ENCODE measurements around the gene STOX2.
"Not testable (repeated sequence)": the region's sequence is repeated elsewhere in the genome, so short reads cannot be mapped to it uniquely, and the experiment has no call there.

The STOX2 gene

GRCh38 chr4:183936574-183937345 lies 31.7 kb downstream of the STOX2 start:
- DNase-seq (ENCODE audit: extremely low spot score) = no peak
- ChIA-PET CTCF (interaction anchor here (0.6 to 0.7 kb wide), 2 partner anchors 161 to 1071 kb away, joined by 3 to 4 read pairs; no protein-coding TSS in a partner anchor), POLR2A (interaction anchor here (0.8 to 1.8 kb wide), 3 partner anchors 24 to 51 kb away, joined by 3 to 6 read pairs (median 5); no protein-coding TSS in a partner anchor)
- no peak for TF ChIP-seq FOXK2 (IDR thresholded peaks at IDR 0.05)

GRCh38 chr4:183940864-183941263 lies 35.8 kb downstream of the STOX2 start:
- ChIA-PET POLR2A (interaction anchor here (1.9 kb wide), 1 partner anchor 20 kb away, joined by 15 read pairs; no protein-coding TSS in a partner anchor), CTCF (interaction anchor here (0.8 kb wide), 1 partner anchor 12 kb away, joined by 8 read pairs; no protein-coding TSS in a partner anchor)
- TF ChIP-seq FOXM1 (IDR thresholded peaks at IDR 0.05; ENCODE audit: borderline replicate concordance) (no peak), SP1 (IDR thresholded peaks at IDR 0.05) (no peak), NFRKB (IDR thresholded peaks at IDR 0.05) (no peak), SUZ12 (IDR thresholded peaks at IDR 0.05) (no peak), ARNT (IDR thresholded peaks at IDR 0.05) (no peak), HDGF (IDR thresholded peaks at IDR 0.05; ENCODE audit: borderline replicate concordance) (no peak), ELF4 (IDR thresholded peaks at IDR 0.05) (no peak), FOXA1 (IDR thresholded peaks at IDR 0.05) (no peak), PKNOX1 (IDR thresholded peaks at IDR 0.05) (no peak), ZNF384 (IDR thresholded peaks at IDR 0.05) (no peak), TARDBP (IDR thresholded peaks at IDR 0.05) (no peak), L3MBTL2 (conservative IDR thresholded peaks at IDR 0.05) (no peak), BHLHE40 (IDR thresholded peaks at IDR 0.05; ENCODE audit: borderline replicate concordance) (no peak), LEF1 (IDR thresholded peaks at IDR 0.05; ENCODE audit: borderline replicate concordance) (no peak), CTBP1 (IDR thresholded peaks at IDR 0.05; ENCODE audit: borderline replicate concordance) (no peak), FOXK2 (IDR thresholded peaks at IDR 0.05) (no peak)
- no peak for DNase-seq (ENCODE audit: extremely low spot score)

DNA sequence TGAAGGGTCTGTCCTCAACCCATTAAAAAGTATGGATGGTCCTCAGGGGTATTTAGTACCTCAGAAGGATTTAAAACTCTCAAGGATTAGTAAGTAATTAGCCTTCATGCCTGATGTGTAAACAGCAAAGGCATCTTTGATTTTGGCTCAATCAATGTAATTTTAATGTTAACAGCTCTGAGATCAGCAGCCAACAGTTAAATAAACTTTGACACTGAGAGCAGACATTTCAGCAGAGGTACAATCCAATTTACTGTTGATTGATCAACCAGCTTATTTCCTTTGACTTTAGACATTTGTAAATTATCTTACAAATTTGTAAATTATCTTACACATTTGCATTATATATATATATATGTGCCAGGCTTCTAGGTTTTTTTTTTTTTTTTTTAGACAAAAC lies 36.9 kb downstream of the STOX2 start:
- TF ChIP-seq BHLHE40 (IDR thresholded peaks at IDR 0.05; ENCODE audit: borderline replicate concordance) = no peak
- TF ChIP-seq L3MBTL2 (conservative IDR thresholded peaks at IDR 0.05) = no peak
- TF ChIP-seq FOXK2 (IDR thresholded peaks at IDR 0.05) = no peak
- no peak for TF ChIP-seq LEF1 (IDR thresholded peaks at IDR 0.05; ENCODE audit: borderline replicate concordance)
- no peak for TF ChIP-seq ELF4 (IDR thresholded peaks at IDR 0.05)
- no peak for TF ChIP-seq PKNOX1 (IDR thresholded peaks at IDR 0.05)
- DNase-seq (ENCODE audit: extremely low spot score) = no peak
- POLR2A ChIA-PET = interaction anchor here (1.9 kb wide), 1 partner anchor 19 kb away, joined by 15 read pairs; no protein-coding TSS in a partner anchor
- CTCF ChIA-PET = interaction anchor here (1.5 kb wide), 1 partner anchor 18 kb away, joined by 4 read pairs; no protein-coding TSS in a partner anchor

GRCh38 chr4:183945741-183946140 lies 40.6 kb downstream of the STOX2 start:
- TF ChIP-seq TARDBP (IDR thresholded peaks at IDR 0.05) (no peak), NFRKB (IDR thresholded peaks at IDR 0.05) (no peak), CTBP1 (IDR thresholded peaks at IDR 0.05; ENCODE audit: borderline replicate concordance) (no peak), FOXM1 (IDR thresholded peaks at IDR 0.05; ENCODE audit: borderline replicate concordance) (no peak), BHLHE40 (IDR thresholded peaks at IDR 0.05; ENCODE audit: borderline replicate concordance) (no peak), FOXA1 (IDR thresholded peaks at IDR 0.05) (no peak), SP1 (IDR thresholded peaks at IDR 0.05) (no peak), SUZ12 (IDR thresholded peaks at IDR 0.05) (no peak), ZNF384 (IDR thresholded peaks at IDR 0.05) (no peak), LEF1 (IDR thresholded peaks at IDR 0.05; ENCODE audit: borderline replicate concordance) (no peak), PKNOX1 (IDR thresholded peaks at IDR 0.05) (no peak), ELF4 (IDR thresholded peaks at IDR 0.05) (no peak), ARNT (IDR thresholded peaks at IDR 0.05) (no peak), L3MBTL2 (conservative IDR thresholded peaks at IDR 0.05) (no peak), FOXK2 (IDR thresholded peaks at IDR 0.05) (no peak)
- POLR2A ChIA-PET = interaction anchor here (0.6 kb wide), 1 partner anchor 15 kb away, joined by 3 read pairs; no protein-coding TSS in a partner anchor
- no peak for DNase-seq (ENCODE audit: extremely low spot score)
- CTCF ChIA-PET = interaction anchor here (0.6 kb wide), 1 partner anchor 44 kb away, joined by 5 read pairs; no protein-coding TSS in a partner anchor

DNA sequence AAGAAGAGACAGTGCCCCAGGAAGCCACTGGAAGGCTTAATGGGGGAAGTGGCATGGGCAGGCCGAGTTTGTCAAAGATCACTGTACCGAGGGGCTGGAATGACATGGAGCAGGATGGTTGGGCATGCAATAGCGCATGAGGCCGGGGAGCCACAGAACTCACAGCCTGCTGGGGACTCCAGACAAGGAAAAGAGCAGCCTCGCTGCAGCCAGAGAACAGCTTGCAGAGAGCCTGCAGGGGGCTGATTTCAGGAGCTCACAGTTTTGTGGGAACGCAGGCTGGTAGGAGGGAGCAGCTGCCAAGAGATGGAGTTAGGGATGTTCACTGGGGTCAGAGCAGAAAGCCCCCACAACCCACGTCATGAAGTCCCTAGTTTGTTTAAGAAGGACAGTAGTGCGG lies 45.4 kb downstream of the STOX2 start:
- ChIA-PET POLR2A (interaction anchor here (2.0 kb wide), 1 partner anchor 9 kb away, joined by 5 read pairs; no protein-coding TSS in a partner anchor), CTCF (interaction anchor here (0.6 to 1.5 kb wide), 2 partner anchors 8 to 10 kb away, joined by 3 to 4 read pairs; no protein-coding TSS in a partner anchor)
- no peak for DNase-seq (ENCODE audit: extremely low spot score)
- no peak for TF ChIP-seq FOXA1 (IDR thresholded peaks at IDR 0.05)
- TF ChIP-seq HDGF (IDR thresholded peaks at IDR 0.05; ENCODE audit: borderline replicate concordance) = no peak

DNA sequence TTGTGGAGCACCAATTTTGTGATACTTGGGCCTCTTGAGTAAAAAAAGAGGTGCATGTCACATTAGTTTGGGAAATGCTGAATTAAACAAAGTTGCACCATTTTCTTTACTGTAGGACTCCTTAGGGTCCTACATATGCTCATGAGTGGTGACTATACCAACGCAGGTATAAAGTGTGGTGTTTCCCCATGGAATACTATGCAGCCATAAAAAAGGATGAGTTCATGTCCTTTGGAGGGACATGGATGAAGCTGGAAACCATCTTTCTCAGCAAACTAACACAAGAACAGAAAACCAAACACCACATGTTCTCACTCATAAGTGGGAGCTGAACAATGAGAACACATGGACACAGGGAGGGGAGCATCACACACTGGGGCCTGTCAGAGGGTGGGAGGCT lies 47.5 kb downstream of the STOX2 start:
- CTCF ChIA-PET; POLR2A ChIA-PET; DNase-seq (ENCODE audit: extremely low spot score): not testable (repeated sequence)

All from HEK293T (cell line).